Endothelial cell (in vitro differentiated cells): ENCODE measurements around the gene RGS6. TPM values are rescaled to one million over a fixed set of nuclear protein-coding genes. Genes with fewer than 3 reads are reported as not detected.
"Not testable (repeated sequence)": the region's sequence is repeated elsewhere in the genome, so short reads cannot be mapped to it uniquely, and the experiment has no call there.

Source experiments
- DNase-seq: peaks from one replicate; pipeline ENCODE4 v3.0.0; 2021; ENCODE audit warnings: low spot score
- H3K27ac Mint-ChIP-seq: one replicate; pipeline ENCODE4 v1.8.0; 2021; ENCODE audit warnings: mixed read lengths, inconsistent platforms; ENCODE audit not compliant: unreplicated experiment
- H3K27me3 Mint-ChIP-seq: one replicate; pipeline ENCODE4 v1.8.0; 2021; ENCODE audit warnings: mild to moderate bottlenecking, moderate library complexity, mixed read lengths, inconsistent platforms; ENCODE audit not compliant: unreplicated experiment
- H3K36me3 Mint-ChIP-seq: one replicate; pipeline ENCODE4 v1.8.0; 2021; ENCODE audit warnings: mild to moderate bottlenecking, low read depth, mixed read lengths, inconsistent platforms; ENCODE audit not compliant: unreplicated experiment
- H3K4me1 Mint-ChIP-seq: one replicate; pipeline ENCODE4 v1.8.0; 2021; ENCODE audit warnings: mild to moderate bottlenecking, mixed read lengths, inconsistent platforms; ENCODE audit not compliant: unreplicated experiment
- H3K4me3 Mint-ChIP-seq: one replicate; pipeline ENCODE4 v1.8.0; 2021; ENCODE audit warnings: mild to moderate bottlenecking, mixed read lengths, inconsistent platforms; ENCODE audit not compliant: unreplicated experiment
- H3K9me3 Mint-ChIP-seq: one replicate; pipeline ENCODE4 v1.8.0; 2021; ENCODE audit warnings: mixed read lengths, inconsistent platforms; ENCODE audit not compliant: unreplicated experiment
- total RNA-seq: library from RNA; stranded (reverse); fragmentation: NEBNext Ultra II Directional; extraction: Animal tissue kit (Norgen Biotek cat#: 25700); gene quantifications from one replicate; pipeline ENCODE4 v1.2.1, GENCODE V29; 2021; ENCODE audit not compliant: unreplicated experiment
- TF ChIP-seq, protein P1 (sequence below): fragments of 200-600 bp; sonication (generic); IDR thresholded peaks from one replicate; pipeline ENCODE4 v1.5.0; 2021; ENCODE audit warnings: antibody characterized with exemption; ENCODE audit not compliant: unreplicated experiment

The RGS6 gene
- total RNA-seq, 1 donor from 2014 or later = 15.7 TPM

DNA sequence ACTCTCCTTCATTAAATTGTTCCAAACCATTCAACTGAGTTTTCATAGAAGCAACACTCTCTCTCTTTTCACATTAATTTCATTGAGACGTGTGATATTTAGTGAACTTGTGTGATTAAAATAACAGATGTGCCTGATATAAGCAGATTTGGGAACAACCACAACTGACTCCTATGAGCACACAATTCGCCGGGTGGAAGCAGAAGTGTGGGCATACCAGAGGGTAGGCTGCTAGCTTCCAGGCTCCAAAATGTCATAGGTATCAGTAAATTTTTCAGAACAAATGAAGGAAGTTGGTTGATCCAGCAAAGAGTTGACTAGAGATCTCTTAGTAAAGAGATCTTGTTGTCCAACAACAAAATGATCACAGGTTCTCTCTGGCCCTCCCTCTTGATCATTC, 532.0 kb downstream of the RGS6 start:
- Mint-ChIP-seq H3K27me3 (peaks cover 7% of the 10 kb centered on the region), H3K9me3 (no peaks in the 10 kb centered on the region), H3K4me3 (no peak overlapping the region), H3K36me3 (peaks cover 25% of the 10 kb centered on the region), H3K4me1 (no peaks in the 10 kb centered on the region), H3K27ac (no peak overlapping the region)
- no peak for DNase-seq
- TF ChIP-seq, protein P1, sequence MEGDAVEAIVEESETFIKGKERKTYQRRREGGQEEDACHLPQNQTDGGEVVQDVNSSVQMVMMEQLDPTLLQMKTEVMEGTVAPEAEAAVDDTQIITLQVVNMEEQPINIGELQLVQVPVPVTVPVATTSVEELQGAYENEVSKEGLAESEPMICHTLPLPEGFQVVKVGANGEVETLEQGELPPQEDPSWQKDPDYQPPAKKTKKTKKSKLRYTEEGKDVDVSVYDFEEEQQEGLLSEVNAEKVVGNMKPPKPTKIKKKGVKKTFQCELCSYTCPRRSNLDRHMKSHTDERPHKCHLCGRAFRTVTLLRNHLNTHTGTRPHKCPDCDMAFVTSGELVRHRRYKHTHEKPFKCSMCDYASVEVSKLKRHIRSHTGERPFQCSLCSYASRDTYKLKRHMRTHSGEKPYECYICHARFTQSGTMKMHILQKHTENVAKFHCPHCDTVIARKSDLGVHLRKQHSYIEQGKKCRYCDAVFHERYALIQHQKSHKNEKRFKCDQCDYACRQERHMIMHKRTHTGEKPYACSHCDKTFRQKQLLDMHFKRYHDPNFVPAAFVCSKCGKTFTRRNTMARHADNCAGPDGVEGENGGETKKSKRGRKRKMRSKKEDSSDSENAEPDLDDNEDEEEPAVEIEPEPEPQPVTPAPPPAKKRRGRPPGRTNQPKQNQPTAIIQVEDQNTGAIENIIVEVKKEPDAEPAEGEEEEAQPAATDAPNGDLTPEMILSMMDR = no peak

DNA sequence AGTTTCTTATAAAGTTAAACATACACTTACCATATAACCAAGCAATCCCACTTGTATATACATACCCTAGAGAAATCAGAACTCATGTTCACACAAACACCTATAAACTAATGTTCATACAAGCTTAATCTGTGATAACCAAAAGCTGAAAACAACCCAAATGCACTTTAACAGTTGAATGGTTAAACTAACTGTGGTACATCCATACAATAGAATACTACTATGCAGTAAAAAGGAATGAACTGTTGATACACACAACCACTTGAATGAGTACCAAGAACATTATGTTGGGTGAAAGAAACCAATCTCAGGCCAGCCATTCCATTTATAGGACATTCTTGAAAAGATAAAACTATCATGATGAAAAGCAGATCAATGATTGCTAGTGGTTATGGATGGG, 534.1 kb downstream of the RGS6 start:
- no peak overlapping the region for H3K4me3 Mint-ChIP-seq
- H3K9me3 Mint-ChIP-seq = no peaks in the 10 kb centered on the region
- TF ChIP-seq, protein P1 = no peak
- no peak overlapping the region for H3K27ac Mint-ChIP-seq
- peaks cover 6% of the 10 kb centered on the region for H3K27me3 Mint-ChIP-seq
- no peaks in the 10 kb centered on the region for H3K4me1 Mint-ChIP-seq
- peaks cover 20% of the 10 kb centered on the region for H3K36me3 Mint-ChIP-seq
- no peak for DNase-seq

DNA sequence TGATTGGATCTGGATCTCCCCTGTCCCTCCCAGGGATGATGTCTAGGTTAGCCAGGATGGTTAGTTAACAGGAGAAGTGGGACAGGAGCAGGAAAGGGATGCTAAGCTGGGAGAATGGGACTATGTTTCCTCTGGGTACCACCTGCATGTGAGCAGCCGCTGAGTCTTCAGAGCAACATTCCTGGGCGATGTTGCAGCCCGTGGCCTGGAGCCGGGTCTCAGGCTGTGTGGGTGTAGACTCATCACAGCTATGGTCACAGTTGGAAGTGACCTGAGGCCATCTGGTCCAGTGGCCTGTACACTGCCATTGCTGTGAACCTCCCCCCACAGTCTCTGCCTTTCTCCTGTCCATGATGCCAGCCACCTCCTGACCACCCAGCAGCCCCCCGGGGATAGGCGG, 539.1 kb downstream of the RGS6 start:
- no peaks in the 10 kb centered on the region for H3K9me3 Mint-ChIP-seq
- H3K4me3 Mint-ChIP-seq = no peak overlapping the region
- TF ChIP-seq, protein P1 = no peak
- H3K27me3 Mint-ChIP-seq = peaks cover 6% of the 10 kb centered on the region
- peaks cover 12% of the 10 kb centered on the region for H3K36me3 Mint-ChIP-seq
- no peaks in the 10 kb centered on the region for H3K4me1 Mint-ChIP-seq
- DNase-seq = no peak
- H3K27ac Mint-ChIP-seq = no peak overlapping the region

DNA sequence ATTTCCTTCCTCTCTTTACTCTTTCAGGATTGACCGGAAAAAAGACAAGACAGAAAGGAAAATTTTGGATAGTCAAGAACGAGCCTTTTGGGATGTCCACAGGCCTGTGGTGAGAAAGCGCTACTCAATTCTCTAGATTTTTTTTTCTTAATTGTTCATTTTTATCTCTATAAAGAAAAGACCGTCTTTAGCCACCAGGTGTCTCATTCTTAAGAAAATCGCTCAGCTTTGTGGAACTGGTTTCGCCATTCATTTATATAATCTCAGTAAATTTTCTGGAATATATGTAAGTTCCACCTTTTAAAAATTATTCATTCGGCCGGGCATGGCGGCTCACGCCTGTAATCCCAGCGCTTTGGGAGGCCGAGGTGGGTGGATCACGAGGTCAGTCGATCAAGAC, 540.6 kb downstream of the RGS6 start:
- DNase-seq = no peak
- no peak overlapping the region for H3K4me3 Mint-ChIP-seq
- H3K4me1 Mint-ChIP-seq = no peaks in the 10 kb centered on the region
- no peak overlapping the region for H3K27ac Mint-ChIP-seq
- H3K36me3 Mint-ChIP-seq = peaks cover 8% of the 10 kb centered on the region
- TF ChIP-seq, protein P1 = peak; percentile 31
- H3K27me3 Mint-ChIP-seq = peaks cover 3% of the 10 kb centered on the region
- H3K9me3 Mint-ChIP-seq = no peaks in the 10 kb centered on the region

DNA sequence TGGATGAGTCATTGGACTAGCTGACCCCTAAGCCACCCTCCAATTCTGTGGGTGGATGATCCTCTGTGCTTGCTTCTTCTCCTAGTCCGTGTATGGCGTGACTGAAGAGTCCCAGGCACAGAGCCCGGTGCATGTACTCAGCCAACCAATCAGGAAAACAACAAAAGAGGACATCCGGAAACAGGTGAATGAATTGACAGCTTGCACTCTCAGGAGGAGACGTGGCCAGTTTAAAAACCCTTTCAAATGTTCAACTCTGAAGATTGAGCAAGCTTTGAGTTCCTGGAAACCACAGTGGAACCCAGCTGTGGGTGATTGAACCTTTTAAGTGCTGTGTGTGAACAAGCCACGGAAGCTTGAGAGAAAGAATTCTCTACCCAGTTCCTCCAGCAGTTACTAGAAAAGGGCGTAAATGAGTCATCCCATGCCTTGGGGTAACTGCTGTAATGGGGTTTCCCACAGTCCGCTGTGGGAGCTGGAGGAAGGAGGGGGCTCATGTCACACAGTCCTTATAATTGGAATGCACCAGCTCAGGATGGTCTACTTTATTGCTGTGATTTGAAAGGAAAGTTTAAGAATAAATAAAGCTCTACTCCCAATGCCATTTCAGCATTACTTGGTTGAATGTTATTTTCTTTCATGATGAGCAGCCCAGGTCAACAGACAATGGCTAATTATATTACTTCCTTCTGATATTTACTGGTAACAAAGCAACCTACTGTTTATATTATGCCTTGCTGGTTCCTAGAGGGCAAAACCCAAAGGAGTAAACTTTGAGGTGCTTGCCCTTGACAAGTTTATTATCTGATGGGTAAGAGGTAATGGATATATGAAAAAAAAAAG, 544.6 kb downstream of the RGS6 start:
- DNase-seq = no peak

DNA sequence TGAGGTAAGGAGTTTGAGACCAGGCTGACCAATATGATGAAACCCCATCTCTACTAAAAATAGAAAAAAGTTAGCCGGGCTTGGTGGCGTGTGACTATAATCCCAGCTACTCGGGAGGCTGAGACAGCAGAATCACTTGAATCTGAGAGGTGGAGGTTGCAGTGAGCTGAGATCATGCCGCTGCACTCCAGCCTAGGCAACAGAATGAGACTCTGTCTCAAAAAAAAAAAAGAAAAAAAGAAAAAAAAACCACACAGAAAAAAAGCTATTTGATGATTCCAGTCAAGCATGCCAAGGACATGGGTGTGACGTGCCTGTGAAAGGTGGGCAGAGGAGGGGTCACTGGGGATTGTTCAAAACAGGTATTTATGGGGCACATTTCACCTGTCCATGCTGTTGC, 545.3 kb downstream of the RGS6 start:
- H3K27ac Mint-ChIP-seq, H3K4me3 Mint-ChIP-seq, DNase-seq, H3K36me3 Mint-ChIP-seq, H3K4me1 Mint-ChIP-seq, H3K9me3 Mint-ChIP-seq, H3K27me3 Mint-ChIP-seq: not testable (repeated sequence)

More for the DNA sequence above, 544.6 kb downstream of the RGS6 start:
- H3K9me3 Mint-ChIP-seq = no peaks in the 10 kb centered on the region
- no peak overlapping the region for H3K4me3 Mint-ChIP-seq
- H3K36me3 Mint-ChIP-seq = peaks cover 9% of the 10 kb centered on the region
- peaks cover 7% of the 10 kb centered on the region for H3K4me1 Mint-ChIP-seq
- TF ChIP-seq, protein P1 = no peak
- no peak overlapping the region for H3K27ac Mint-ChIP-seq
- no peaks in the 10 kb centered on the region for H3K27me3 Mint-ChIP-seq
